GM18508 (cell line): ENCODE results near the gene BORCS5.

Source experiments
- ATAC-seq: cut with Tn5 transposase; IDR thresholded peaks from one replicate; pipeline ENCODE4 v1.9.1; 2021; ENCODE audit warnings: moderate number of reproducible peaks; ENCODE audit not compliant: insufficient read depth, unreplicated experiment

Gene BORCS5

DNA sequence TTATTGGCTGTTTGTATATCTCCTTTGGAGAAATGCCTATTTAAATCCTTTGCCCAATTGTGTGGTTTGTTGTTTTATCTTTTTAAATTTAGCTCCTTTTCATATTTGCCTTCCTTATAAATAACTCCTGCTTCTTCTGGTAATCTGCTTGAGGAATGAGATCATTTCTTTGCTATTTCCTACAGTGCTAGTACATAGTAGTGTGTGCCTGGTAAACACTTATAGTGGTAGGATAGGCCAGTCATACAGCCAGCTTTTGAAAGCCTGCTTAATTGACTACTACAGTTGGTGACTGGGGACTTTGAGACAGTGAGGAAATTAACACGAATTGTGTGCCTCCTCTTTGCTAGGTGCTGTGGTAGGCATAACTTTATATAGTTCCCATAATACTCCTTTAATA is 68.7 kb downstream of the BORCS5 start:
- ATAC-seq = no peak

DNA sequence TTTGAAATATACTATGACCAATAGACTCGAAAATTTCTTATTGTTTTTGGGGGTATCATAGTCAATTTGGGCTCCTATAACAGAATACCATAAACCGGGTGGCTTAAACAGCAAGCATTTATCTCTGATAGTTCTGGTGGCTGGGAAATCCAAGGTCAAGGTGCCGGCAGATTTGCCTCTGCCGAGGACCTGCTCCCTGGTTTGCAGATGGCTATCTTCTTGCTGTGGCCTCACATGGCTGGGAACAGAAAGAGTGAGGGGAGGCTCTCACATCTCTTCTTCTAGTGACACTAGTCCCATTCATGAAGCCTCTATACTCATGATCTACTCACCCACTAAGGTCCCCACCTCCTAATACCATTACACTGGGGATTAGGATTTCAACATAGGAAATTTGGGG is 70.7 kb downstream of the BORCS5 start:
- no peak for ATAC-seq

DNA sequence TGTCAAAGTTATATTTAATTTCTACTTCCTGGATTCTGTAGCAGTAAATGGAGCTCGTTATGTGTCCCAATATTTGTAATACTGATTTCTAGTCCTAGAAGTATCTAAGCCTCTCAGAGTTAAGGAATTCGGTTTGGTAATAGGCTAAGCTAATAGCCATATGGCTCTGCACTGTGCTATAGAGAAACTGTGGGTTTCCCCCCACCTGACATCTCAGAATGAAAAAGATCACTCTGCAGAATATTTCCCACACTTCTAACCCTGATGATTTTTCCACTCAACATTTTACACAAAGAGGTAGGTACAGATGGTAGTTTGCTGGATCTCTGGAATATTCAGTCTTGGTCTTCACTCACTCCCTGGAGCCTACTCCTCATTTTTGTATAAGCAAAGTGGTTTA is 71.2 kb downstream of the BORCS5 start:
- ATAC-seq = no peak

DNA sequence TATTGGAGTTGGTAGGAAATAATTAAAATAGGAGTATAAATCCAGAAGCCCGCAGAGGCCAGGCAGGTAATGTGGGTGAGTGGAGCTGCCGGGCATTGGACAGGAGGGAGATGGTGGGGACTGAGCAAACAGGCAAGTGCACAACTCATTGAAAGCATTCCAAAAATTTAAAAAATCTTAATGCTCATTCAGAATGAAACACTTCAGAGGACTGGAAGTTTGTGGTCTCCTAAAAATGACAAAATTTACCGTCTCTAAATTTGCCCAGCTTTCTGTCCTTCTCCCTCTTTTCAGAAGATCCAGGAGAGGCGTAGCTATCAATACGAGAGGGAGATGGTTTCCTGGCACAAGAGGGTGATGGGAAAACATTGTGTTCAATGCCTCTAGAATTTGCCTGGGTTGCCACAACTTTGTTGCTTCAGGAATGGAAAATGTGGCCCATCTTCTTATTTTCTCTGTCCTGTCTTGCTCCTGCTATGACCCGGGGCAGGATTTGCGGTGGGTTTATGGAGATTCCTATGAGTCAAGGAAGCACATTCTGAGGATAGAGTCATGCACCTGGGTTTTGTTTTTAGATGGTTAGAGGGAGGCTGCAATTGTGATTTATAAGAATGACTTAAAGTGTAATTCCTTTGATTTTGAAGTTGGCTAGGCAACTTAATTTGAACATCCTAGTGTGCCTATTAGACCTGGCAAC is 72.2 kb downstream of the BORCS5 start:
- no peak for ATAC-seq

DNA sequence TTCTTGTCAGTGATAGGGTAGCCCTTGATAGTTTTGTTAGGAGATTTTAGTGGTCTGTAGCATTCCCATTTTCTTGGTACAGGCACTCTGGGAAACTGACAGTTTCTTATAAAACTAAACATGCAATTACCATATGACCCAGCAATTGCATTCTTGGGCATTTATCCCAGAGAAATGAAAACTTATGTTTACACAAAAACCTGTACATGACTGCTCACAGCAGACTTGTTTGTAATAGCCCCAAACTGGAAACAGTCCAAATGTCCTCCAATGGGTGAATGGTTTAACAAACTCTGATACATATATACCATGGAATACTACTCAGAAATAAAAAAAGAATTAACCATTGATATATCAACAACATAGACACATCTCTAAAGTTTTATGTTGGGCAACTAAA is 75.5 kb downstream of the BORCS5 start:
- no peak for ATAC-seq

DNA sequence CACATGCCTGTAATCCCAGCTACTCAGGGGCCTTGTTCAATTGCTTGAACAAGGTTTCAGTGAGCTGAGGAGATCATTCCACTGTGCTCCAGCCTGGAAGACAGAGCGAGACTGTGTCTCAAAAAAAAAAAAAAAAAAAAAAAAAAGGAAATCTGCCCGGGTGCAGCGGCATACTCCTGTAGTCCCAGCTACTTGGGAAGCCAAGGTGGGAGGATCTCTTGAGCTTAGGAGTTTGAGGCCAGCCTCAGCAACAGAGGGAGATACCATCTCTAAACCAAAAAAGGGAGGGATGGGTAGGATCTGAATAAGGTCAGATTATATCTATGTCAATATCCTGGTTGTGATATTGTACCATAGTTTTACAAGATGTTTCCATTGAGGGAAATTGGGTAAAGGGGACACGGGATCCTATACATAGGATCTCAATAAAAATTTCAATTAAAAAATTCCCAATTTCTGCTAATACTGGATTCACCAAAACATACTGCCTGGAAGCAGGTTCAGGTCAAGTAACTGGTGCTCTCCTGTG is 76.4 kb downstream of the BORCS5 start:
- no peak for ATAC-seq

DNA sequence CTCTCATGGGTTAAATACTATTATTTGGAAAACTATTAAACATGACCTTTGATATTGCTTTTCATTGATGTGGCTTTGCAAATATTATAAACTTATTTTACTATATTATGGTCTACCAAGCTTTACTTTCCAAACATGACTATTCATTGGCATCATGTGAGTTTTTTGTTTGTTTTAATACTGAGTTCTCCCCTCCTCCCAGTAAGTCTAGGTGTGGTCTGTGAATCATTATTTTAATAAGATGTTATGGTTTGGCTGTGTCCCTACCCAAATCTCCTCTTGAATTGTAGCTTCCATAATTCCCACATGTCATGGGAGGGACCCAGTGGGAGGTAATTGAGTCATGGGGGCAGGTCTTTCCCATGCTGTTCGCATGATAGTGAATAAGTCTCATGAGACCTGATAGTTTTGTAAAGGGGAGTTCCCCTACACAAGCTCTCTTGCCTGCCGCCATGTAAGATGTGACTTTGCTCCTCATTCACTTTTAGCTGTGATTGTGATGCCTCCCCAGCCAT is 80.0 kb downstream of the BORCS5 start:
- ATAC-seq = no peak

DNA sequence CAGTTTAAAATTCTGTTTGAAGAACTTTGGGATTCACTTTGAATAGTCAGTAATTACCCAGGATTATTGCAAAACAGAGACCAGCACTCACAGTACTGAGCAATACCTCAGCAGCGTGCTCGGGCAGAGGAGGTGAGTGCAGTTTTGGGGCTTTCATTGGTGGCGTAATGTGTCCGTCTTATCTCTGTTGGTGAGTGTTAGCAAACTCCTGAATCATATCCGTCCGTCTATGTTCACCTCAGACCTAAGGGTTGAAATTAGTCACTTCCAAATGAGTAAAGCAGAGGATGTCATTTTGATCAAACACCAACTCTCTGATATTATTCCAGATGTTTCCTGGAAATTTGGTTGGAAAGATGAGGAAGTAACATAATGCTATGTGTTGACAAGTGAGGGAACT is 82.8 kb downstream of the BORCS5 start:
- ATAC-seq = no peak

DNA sequence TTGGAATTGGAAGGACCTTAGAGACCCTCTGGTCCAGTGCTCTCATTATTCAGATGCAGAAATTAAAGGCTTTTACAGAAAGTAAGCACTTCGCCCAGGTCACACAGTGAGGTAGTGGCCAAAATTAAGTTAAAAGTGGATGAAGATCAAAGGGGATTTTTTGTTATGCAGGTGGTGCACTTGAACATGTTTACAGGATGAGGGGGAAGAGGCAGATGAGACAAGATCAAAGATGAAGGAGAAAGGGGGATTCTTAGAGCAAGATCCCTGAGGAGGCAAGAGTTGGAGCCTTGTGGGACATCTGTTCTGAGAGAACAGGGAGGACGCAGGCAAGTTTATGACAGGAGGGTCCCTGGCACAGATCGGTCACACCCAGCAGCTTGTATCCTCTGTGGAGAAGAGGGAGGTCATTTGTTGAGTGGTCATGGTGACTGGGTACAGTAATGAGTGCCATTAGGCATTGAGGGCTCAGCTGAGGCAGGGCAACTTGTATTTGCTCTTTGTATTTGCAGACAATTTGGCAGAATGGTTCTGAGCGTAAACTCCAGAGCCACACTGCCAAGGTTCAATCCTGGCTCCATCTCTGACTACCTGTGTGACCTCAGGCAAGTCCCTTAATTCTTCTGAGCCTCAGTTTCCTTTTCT is 84.0 kb downstream of the BORCS5 start:
- ATAC-seq = no peak

DNA sequence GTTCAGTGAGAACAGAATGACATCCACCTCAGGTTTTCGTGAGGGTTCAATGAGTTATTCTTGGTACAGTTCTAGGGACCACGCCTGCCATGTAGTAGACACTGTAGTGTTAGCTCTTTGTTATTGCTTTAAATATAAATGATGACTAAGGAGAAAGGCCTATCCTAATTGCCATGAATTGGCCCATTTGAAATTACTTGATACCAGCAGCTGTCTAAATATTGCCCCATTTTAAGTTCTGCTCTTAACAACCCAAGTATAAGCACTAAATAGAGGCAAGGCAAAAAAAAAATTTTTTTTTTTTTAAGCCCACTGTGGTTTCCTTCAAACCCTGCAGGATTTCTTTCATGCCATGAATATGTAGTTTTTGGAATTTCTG is 84.5 kb downstream of the BORCS5 start:
- ATAC-seq = no peak

DNA sequence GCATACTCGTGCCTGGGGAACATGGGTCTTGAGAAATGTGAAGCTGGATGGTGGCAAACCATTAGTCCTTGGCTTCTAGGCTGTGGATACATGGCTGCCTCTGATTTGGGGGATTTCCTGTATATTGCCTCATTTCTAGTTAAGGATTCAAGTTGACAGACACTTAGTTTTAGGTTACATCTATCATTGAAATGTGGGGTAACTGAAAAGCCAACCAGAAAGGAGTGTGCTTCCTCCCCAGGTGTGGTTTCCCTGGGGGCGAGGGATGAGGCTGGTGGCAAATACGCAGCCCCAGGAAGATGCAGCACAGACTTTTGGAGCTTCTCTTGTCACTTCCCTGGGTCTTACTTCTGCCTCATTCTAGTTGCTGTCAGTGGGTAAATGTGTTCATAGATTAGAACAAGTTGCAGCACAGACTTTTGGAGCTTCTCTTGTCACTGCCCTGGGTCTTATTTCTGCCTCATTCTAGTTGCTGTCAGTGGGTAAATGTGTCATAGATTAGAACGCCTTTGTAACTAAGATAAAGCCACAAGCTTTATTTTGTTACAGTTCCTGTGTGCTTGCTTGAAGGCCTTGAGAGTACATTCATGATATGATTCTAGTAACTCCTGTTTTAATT is 85.1 kb downstream of the BORCS5 start:
- ATAC-seq = no peak

DNA sequence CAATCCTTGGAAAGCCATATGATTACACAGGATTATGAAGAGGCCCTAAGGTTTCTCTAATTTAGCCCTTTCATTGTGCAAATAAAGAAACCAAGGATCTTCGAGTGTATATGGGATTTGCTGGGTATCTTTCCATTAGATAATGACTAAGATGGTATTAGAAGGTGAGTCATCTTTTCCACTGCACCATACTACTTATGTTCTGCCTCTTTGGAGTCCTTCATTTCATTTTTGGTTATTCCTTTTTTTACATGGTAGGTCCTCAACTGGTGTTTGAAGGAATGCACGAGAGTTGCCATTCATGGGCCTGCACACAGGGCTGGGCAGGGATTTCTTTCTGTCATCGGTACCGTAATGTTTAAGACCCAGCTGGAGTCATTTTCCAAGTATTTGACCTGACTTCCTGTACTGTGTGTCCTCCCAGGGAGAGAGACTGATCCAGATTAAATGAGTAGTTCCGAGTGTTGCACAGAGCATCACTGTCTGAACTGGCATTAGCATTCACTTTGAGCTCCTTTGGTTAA is 85.7 kb downstream of the BORCS5 start:
- no peak for ATAC-seq

DNA sequence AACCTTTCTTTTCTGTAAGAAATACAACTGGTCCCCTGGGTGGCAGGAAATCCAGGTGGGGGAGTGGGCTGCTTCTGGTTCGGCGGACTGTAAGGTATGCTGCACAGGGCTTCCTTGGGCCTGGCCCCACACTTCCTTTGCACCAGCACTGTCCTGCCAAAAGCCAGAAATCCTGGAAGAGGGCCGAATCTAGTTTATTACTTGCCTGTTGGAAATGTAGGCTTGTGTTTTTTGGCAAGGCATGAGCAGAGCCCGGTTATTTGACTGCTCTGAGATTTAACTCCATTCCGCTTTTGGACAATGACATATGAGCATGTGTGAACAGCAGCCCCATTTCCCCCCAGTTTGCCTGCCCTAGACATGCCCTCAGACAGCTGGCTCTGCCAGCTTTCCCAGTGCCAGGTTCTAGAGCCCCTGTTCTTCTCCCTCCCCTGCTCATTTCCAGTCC is 86.6 kb downstream of the BORCS5 start:
- no peak for ATAC-seq

DNA sequence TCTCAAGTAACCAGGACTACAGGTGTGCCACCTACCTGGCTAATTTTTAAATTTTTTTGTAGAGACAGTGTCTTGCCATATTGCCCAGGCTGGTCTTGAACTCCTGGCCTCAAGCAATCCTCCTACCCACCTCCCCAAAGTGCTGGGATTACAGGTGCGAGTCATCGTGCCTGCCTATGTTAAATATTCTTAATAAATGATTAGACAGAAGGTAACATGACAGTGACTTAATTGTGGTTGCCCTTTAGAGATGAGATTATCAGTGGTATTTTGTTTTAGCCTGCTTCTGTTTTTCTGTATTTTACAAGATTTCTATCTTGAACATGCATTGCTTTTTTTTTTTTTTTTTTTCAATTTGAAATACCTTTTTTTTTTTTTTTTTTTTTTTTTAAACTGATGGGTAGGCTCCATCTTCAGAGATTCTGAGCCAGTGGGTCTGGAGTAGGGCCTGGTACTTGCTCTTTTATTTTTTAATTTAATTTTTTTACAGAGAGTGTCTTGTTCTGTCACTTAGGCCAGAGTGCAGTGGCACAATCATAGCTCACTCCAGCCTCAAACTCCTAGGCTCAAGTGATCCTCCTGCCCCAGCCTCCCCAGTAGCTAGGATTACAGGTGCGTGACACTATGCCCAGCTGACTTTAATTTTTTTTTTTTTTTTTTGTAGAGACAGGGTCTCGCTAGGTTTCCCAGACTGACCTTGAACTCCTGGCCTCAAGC is 88.4 kb downstream of the BORCS5 start:
- no peak for ATAC-seq

DNA sequence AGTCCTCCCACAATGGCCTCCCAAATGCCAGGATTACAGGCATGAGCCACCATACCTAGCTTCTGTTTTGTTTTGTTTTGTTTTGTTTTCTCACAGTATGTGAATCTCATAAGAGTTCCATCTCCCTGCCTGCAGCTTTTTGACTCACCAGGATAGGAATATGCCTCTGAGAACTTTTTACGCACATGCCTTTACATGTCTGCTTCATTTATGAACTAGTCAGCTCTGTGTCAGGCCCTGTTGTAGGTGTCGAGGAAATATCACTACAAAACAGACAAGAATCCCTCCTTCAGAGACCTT is 89.0 kb downstream of the BORCS5 start:
- ATAC-seq = no peak

DNA sequence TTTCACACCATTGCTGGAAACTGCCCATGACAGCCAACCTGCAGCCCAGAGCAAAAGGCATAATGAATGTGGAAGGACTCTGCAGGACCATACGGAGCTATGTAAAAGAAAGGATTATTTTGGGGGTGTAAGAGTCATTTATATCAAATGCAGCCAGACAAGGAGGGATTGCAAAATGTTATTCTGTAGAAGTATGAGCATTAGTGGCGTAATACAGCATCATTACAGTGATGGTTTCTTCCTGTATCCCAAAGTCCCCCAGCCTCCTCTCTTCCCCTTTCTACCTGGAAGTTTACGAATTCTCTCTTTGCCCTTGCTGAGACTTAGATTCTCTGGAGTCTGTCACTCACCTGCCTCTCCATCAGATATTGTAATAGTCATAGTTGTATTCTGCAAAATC is 89.9 kb downstream of the BORCS5 start:
- ATAC-seq = no peak

DNA sequence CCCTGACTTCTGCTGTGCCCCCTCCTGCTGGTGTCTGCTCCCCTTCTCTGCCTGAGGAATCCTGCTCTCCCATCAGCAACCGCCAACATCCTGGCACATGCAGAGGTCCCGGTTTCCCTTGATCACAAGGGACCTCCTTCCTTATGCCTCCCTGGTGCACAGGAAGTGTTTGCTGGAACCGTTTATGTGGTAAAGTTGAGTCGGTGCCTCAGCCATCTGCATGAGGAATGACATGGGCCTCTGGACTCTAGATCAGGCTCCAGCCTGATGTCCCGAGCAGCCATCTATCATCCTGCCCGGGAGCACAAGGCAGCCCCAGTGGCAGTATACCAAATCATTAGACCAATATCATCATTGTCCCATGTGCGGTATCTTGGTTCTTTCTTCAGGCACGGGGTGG is 90.4 kb downstream of the BORCS5 start:
- no peak for ATAC-seq

DNA sequence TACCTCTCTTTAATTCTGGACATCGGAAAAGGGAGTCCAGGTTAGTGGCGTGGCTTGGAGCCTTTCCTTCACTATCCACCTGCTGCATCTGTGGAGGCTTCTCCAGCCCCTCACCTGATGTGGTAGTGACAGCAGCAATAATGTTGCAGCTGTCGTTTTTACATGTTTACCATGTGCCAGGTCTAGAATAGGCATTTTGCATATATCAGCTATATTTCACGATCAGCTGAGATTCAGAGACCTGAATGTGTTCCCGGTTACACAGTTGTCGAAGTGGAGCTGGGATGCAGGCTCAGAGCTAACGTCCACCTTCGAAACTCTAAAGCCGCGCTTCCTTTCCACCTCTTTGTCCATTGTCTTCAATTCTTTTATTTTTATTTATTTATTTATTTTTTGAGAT is 91.0 kb downstream of the BORCS5 start:
- ATAC-seq = no peak

DNA sequence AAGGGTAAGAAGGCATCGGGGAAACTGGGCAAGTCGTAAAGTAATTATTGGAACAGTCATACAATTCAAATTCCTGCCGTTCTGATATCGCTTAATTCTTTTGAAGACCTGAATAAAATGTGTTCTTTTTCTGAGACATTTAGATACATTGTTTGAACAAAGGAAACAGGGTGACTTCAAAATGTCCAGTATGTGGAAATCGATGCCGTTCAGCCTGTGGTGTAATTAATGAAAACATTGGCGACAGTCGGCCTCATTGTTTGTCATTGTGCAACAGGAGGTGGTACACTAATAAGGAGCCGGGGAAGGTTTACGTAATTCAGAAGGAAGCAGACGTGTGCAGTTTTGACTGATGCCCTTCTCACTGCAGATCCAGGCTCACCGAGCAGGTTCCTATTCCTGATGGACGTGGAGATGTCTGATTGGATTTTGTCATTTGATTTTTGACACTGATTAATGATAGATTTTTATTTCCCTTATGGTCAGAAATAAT is 92.7 kb downstream of the BORCS5 start:
- ATAC-seq = no peak

DNA sequence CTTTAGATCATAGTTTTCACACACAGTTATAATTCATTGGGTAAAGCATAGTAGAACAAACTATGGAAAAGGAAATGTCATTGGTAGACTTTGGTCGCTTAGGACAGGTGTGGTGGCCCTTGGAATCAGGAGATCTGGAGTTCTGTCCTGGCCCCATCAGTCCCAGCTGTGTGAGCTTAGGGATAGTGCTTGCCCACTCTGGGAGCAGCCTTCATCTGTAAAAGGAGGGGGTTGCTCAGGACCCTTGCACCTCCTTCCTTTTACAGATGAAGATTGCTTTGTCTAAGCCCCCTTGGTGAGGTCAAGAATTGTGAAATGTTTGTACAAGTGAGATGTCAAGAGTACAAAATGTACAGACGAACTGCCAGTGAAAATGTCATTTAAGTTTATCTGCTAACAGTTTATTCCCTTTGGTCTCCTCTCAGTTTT is 93.2 kb downstream of the BORCS5 start:
- ATAC-seq = no peak

DNA sequence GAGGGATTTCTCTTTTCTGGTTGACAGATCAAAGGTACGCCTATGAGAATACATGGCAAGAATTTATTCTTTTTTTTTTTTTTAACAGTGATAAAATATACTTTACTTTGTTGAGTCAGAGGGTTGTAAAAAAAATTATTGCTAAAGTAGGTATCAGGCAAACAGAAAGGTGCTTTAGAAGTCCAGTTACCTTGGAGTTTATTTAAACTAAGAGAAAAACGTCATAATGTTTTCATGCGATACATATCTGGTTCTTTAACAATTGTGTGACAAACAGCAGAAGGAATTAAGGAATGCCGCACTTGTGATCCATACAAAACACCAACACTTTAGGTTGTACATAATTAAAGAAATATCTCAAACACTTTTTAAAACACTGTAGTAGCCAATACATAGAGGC is 94.2 kb downstream of the BORCS5 start:
- no peak for ATAC-seq
